ENCODE data around the gene ZNF10. TPM values are rescaled to one million over a fixed set of nuclear protein-coding genes. Genes with fewer than 3 reads are reported as not detected.

The ZNF10 gene
- polyA plus RNA-seq, 1 donor (not counting 4 experiments of a cell fraction or from before 2014, with no cell fraction given), result 6.3 TPM

- no peak for FAIRE-seq
- dilution Hi-C loops (cut with MboI; ENCODE audit: extremely low pct_ligation_motif_present, low sequenced_read_pairs), result no loop called here
- H3K9me3 ChIP-seq (ENCODE audit: control insufficient read depth, low read depth, low read length), result peaks cover 10% of the 10 kb centered on the region
- H3K4me3 ChIP-seq (ENCODE audit: control insufficient read depth in 2 of 3, extremely low read depth in 1 of 3, insufficient read depth in 2 of 3, low read depth in 1 of 3, low read length in 3 of 3), result no peak overlapping the region
- peaks cover 19% of the 10 kb centered on the region for H3K79me2 ChIP-seq (ENCODE audit: control insufficient read depth, insufficient read depth, low read length)
- TF ChIP-seq CTCF (optimal IDR thresholded peaks at IDR 0.05 in 1 of 3, IDR thresholded peaks at IDR 0.05 in 1 of 3, conservative IDR thresholded peaks at IDR 0.05 in 1 of 3; ENCODE audit: extremely low read depth in 1 of 3, insufficient read depth in 2 of 3, low read length in 3 of 3), result no peak
- no peak for TF ChIP-seq EZH2 (IDR thresholded peaks at IDR 0.05; ENCODE audit: low read length)
- DNase-seq (ENCODE audit: low read depth, low spot score), result no peak
- H4K20me1 ChIP-seq (ENCODE audit: control insufficient read depth, extremely low read depth, insufficient read depth, low read length), result no peaks in the 10 kb centered on the region
- no peaks in the 10 kb centered on the region for H3K9me1 ChIP-seq (ENCODE audit: control insufficient read depth, extremely low read depth, insufficient read depth, low read length)
- H3K4me1 ChIP-seq (ENCODE audit: control insufficient read depth, extremely low read depth, insufficient read depth, low read length), result peaks cover 10% of the 10 kb centered on the region
- H3K27me3 ChIP-seq (ENCODE audit: control insufficient read depth, extremely low read depth, insufficient read depth, low read length), result no peaks in the 10 kb centered on the region
- no peak overlapping the region for H3K27ac ChIP-seq (ENCODE audit: control insufficient read depth, insufficient read depth, low read length)
- no peak overlapping the region for H3K4me2 ChIP-seq (ENCODE audit: control insufficient read depth, extremely low read depth, insufficient read depth, low read depth, low read length)
- no peak overlapping the region for H3K9ac ChIP-seq (ENCODE audit: control insufficient read depth, extremely low read depth, insufficient read depth, low read length)
- no peak overlapping the region for H2AFZ ChIP-seq (ENCODE audit: control insufficient read depth, low read length)
- peaks cover 13 to 22% of the 10 kb centered on the region in 2 experiments for H3K36me3 ChIP-seq (ENCODE audit: control insufficient read depth in 2 of 2, extremely low read depth in 1 of 2, insufficient read depth in 2 of 2, low read length in 2 of 2)
Observed at GRCh38 chr12:133083345-133083744, 47.1 kb upstream of the ZNF10 start.

GRCh38 chr12:133105620-133106019 lies 24.8 kb upstream of the ZNF10 start:
- H3K4me3 ChIP-seq (ENCODE audit: control insufficient read depth in 2 of 3, extremely low read depth in 1 of 3, insufficient read depth in 2 of 3, low read depth in 1 of 3, low read length in 3 of 3), result no peak overlapping the region
- no peak overlapping the region for H2AFZ ChIP-seq (ENCODE audit: control insufficient read depth, low read length)
- H3K79me2 ChIP-seq (ENCODE audit: control insufficient read depth, insufficient read depth, low read length), result no peaks in the 10 kb centered on the region
- peaks cover 12 to 17% of the 10 kb centered on the region in 2 experiments for H3K36me3 ChIP-seq (ENCODE audit: control insufficient read depth in 2 of 2, extremely low read depth in 1 of 2, insufficient read depth in 2 of 2, low read length in 2 of 2)
- FAIRE-seq (no peak), DNase-seq (ENCODE audit: low read depth, low spot score) (no peak)
- no peak overlapping the region for H3K4me2 ChIP-seq (ENCODE audit: control insufficient read depth, extremely low read depth, insufficient read depth, low read depth, low read length)
- no peak overlapping the region for H3K27ac ChIP-seq (ENCODE audit: control insufficient read depth, insufficient read depth, low read length)
- TF ChIP-seq EZH2 (IDR thresholded peaks at IDR 0.05; ENCODE audit: low read length), result no peak
- no peak for TF ChIP-seq CTCF (optimal IDR thresholded peaks at IDR 0.05 in 1 of 3, IDR thresholded peaks at IDR 0.05 in 1 of 3, conservative IDR thresholded peaks at IDR 0.05 in 1 of 3; ENCODE audit: extremely low read depth in 1 of 3, insufficient read depth in 2 of 3, low read length in 3 of 3)
- H3K9me1 ChIP-seq (ENCODE audit: control insufficient read depth, extremely low read depth, insufficient read depth, low read length), result no peaks in the 10 kb centered on the region
- no peak overlapping the region for H3K9ac ChIP-seq (ENCODE audit: control insufficient read depth, extremely low read depth, insufficient read depth, low read length)
- no peaks in the 10 kb centered on the region for H3K27me3 ChIP-seq (ENCODE audit: control insufficient read depth, extremely low read depth, insufficient read depth, low read length)
- H3K4me1 ChIP-seq (ENCODE audit: control insufficient read depth, extremely low read depth, insufficient read depth, low read length), result no peaks in the 10 kb centered on the region
- dilution Hi-C loops (cut with MboI; ENCODE audit: extremely low pct_ligation_motif_present, low sequenced_read_pairs), result no loop called here
- H3K9me3 ChIP-seq (ENCODE audit: control insufficient read depth, low read depth, low read length), result peaks cover 49% of the 10 kb centered on the region
- no peaks in the 10 kb centered on the region for H4K20me1 ChIP-seq (ENCODE audit: control insufficient read depth, extremely low read depth, insufficient read depth, low read length)
